PFSK-1 (cell line): ENCODE results near the gene ST6GALNAC3.

Experiments
- POLR2AphosphoS5 ChIP-seq: IDR thresholded peaks from 2 replicates; pipeline ENCODE4 v1.6.1; 2012; ENCODE audit warnings: low read depth, mild to moderate bottlenecking, control low read depth, low read length, moderate library complexity
- SIN3A ChIP-seq: IDR thresholded peaks from 2 replicates; pipeline ENCODE4 v1.6.1; 2012; ENCODE audit warnings: mild to moderate bottlenecking, low read length, moderate library complexity, borderline replicate concordance; ENCODE audit not compliant: insufficient read depth

DNA sequence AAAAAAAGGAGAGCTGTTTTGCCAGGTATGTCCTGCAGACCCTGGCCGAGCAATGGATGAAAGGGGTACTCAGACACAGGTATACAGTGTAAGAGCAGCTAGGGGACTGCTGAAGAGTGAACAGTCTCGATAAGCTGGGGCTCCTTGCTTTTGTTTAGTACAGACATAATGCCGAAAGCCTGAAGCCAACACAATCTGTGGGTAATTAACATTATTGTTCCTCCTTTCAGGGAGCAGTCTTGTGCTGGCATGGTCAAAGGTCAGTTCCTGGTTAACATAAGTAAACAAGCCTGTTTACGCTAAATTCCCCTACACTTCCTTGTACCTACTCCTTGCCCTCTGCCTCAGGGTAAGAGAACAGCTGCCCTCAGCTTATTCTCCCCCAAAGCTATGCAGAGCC lies 520.5 kb downstream of the ST6GALNAC3 start:
- TF ChIP-seq POLR2AphosphoS5 (no peak), SIN3A (no peak)
